Activated T-helper 1 cell treated with Interleukin-2 at 50 U/mL for 16 hours (primary cell): ENCODE data around the gene TPT1.
"Not testable (repeated sequence)": the region's sequence is repeated elsewhere in the genome, so short reads cannot be mapped to it uniquely, and the experiment has no call there.

Source experiments
- DNase-seq: peaks from one replicate; pipeline ENCODE4 v3.0.0-alpha.2; 2020; ENCODE audit warnings: low read depth

Gene TPT1

DNA sequence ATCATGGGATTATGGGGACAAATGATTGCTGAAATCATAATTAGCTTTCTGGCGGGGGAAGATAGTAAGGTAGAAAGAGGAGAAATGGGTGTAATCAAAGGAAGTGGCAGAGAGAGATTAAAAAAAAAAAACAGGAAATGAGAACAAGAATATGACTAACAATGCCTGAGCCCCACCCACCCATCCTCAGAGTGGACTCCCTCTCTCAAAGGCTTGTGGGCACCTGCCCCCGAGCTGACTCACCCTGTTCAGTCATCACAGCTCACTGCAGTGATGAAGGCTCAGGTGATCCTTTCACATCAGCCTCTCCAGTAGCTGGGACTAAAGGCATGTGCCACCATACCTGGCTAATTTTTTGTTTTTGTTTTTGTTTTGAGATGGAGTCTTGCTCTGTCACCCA lies 26.4 kb upstream of the TPT1 start:
- peak; percentile 84 for DNase-seq

DNA sequence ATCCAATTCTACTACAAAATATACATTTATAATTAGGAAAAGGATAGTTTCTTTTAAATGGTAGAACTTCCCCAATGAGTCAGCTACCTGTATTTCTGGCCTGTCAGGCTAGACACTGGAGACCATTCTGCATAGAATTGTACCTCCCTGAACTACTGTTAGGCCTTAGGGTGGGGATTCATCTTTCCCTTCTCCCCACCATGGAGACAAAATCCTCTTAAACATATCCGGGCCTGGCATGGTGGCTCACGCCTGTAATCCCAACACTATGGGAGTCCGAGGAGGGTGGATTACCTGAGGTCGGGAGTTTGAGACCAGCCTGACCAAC lies 24.5 kb upstream of the TPT1 start:
- no peak for DNase-seq

DNA sequence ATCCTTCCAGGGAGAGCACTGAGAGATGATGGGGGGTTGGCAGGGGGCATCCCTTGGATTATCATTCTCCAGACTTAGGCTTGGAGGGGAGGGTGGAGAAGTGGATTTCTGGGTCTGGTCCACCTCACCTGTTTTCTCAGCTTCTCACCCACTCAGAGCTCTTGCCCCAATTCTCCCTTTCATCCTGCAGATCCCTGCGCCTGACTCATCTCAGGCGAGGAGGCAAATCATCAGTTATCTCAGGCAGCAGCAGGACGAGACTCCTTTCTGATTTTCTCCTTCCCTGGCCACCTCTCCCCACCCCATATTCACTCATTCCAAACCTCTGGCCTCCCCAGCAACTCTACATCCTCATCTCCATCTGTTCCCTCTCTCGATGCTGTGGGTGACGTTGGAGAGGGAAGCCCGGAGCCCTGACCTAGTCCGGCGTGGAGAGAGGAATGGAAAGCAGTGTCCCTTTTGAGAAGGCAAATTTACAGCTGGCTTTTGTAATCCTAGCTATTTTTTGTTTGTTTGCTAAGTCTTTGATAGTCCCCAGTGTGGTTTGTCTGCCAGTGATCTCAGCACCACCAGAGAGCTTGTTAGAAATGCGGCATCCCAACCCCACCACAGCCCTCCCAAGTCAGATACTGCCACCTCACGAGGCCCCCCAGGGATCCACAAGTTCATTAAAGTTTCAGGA lies 24.0 kb upstream of the TPT1 start:
- DNase-seq, result no peak

DNA sequence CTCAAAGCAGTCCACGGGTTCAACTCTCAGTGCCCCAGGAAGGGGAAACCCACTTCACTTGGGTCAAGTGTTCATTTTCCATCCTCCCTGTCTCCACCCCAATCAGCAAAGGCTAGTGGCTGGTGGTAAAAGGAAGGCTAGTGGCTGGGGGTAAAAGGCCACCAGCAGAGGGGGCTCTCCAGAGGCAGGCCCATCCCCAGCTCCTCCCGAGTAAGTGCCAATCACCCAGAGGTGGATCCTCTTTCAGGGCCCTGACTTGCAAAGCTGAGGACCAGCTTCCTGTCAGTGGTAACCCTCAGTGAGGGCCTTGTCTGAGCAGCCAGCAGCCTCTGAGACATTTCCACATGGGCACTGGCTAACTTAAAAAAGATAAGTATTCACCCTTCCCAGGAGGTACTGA lies 22.0 kb upstream of the TPT1 start:
- DNase-seq, result no peak

DNA sequence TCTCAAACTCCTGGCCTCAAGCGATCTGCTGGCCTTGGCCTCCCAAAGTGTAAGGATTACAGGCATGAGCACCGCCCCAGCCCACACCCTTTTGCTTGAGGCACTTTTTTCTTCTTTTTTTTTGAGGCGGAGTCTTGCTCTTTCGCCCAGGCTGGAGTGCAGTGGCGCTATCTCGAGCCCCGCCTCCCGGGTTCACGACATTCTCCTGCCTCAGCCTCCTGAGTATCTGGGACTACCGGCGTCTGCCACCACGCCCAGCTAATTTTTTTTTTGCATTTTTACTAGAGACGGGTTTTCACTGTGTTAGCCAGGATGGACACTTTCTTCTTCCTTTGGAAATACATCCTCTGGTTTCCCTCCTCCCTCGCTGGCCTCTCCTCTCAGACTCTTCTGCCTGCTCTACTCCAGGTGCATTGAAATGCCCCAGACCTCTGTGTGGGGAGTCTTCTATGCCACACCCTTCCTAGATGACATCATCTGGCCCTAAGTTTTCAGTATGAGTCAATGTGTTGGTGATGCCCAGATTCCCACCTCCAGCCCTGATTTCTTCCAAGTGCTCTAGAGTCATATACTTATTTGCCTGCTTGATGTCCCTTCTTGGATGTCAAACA lies 20.7 kb upstream of the TPT1 start:
- DNase-seq, result no peak

DNA sequence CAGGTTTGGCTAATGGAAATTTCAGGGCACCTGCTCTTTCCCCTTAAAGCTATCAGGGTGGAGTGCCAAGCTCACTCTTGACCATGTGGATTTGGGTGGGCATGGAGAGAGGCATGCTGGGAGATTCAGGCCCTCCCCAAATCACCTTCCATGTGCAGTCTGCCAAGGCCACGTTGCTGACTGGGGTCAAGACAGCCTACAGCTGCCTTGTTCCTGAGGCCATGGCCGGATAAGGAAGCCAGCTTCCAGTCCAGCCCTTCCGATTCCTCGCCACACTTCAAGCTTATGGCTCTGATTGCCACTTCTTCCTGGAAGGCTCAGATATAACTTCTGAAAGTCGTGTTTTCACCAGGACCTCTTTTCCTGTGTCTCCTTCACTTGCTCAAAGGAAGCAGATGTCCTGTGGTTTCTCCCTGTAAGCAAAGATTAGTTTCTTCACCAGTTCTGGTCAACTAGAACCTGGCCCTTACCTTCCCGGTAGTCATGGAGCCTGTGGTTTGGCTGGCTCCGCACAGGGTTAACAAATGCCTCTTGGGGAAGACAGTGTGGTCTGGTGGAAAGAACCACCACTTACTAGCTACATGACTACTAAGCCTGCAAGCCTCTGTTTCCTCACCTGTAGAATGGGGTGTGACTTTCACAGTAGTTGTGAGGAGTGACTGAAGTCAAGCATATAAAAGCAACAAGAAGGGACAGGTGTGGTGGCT lies 16.1 kb upstream of the TPT1 start:
- no peak for DNase-seq

DNA sequence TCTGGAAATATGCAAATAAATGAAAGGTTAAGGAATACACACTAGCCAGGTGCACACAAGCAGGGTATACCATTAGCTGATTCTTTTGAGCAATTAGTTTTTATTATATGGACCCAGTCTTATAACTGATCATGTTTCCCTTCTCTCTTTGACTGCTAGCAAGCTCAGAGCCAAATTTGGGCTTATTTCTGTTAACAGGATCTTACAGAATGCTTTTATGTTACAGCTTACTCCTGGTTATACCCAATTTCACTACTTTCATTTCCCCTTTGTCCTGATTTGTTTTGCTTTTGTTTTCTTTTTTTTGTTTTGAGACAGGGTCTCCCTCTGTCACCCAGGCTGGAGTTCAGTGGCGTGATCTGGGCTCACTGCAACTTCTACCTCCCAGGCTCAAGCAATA lies 12.9 kb upstream of the TPT1 start:
- DNase-seq, result no peak

DNA sequence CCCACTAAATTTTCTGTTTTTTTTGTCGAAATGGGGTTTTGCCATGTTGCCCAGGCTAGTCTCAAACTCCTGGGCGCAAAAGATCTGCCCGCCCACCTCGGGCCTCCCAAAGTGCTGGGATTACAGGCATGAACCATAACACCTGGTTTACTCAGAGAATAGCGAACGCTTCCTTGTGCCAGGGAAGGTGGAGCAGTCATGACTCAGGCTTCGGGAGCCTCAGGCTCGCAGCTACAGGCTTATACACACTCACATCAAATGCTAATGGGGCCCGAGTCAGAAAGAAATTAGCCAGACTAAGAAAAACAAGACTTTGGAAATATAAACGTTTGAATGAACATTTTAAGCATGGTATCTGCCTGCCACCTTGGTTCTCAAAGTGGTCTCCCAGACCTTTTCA lies 11.0 kb upstream of the TPT1 start:
- DNase-seq, result no peak

DNA sequence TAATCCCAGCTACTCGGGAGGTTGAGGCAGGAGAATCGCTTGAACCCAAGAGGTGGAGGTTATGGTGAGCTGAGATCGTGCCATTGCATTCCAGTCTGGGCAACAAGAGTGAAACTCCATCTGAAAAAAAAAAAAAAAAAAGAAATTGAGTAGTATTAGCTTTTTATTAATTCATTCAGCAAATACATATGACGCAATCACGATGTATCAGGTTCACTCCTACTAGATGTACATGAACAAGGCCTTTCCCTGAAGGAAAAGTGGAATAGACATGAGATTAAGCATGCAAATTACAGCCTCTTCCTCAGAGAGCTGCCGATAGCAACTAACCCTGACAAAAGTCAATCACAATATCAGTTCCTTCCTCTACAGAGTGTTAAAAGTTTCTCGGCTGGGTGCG lies 9.2 kb upstream of the TPT1 start:
- DNase-seq, result no peak

DNA sequence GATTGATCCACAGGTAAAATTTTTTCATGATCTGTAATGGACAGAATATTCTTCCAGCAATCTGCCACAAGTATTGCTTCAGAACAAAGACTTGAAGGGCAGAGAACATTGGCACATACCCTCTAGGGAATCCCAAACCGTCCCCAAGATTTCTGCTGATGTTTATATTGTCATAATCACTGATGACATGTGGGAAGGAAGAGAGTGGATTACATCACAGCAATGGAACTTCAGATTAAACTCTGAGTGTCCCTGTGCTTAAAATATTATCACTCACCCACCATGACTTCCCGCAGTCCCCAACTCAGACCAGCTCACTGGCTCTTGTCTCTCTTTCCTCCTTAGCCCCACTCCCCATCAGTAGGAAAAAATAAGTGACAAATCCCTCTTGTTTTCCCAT lies 8.5 kb upstream of the TPT1 start:
- no peak for DNase-seq

DNA sequence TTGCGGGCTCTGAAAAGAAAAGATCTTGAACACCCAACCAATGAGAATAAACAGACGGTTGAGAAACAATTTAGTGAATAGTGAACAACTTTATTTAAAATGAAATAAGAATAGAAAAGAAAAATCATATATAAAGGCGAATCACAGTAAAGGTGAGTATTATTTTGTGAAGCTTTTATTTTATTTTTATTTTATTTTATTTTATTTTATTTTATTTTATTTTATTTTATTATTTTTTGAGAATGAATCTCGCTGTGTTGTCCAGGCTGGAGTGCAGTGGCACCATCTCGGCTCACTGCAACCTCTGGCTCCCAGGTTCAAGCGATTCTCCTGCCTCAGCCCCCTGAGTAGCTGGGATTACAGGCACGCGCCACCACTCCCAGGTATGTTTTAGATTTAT lies 3.1 kb upstream of the TPT1 start:
- DNase-seq, result not testable (repeated sequence)

DNA sequence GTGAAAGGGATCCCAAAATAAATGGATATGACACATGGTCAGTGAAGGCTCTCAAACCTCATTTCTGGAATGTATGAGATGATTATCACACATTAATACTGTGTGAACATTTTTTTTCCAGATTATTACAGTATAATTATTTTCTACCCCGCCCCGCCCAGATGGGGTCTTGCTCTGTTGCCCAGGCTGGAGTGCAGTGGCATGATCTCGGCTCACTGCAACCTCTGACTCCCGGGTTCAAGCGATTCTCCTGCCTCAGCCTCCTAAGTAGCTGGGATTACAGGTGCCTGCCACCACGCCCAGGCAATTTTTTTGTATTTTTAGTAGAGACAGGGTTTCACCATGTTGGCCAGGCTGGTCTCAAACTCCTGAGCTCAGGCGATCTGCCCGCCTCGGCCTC lies 2.1 kb upstream of the TPT1 start:
- DNase-seq, result not testable (repeated sequence)

DNA sequence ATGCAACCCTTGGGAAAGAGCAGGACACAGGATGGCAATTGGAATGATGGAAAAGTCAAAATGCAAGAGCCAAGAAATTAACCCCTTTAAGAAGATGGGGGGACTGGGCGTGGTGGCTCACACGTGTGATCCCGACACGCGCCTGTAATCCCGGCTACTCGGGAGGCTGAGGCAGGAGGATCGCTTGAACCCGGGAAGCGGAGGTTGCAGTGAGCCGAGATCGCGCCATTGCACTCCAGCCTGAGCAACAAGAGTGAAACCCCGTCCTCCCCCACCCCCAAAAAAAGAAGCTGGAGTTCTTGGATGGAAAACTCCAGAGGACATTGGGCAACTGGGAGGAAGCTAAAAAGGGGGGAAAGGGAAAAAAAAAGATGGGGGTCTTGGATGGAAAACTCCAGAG lies 1.7 kb upstream of the TPT1 start:
- DNase-seq, result not testable (repeated sequence)

DNA sequence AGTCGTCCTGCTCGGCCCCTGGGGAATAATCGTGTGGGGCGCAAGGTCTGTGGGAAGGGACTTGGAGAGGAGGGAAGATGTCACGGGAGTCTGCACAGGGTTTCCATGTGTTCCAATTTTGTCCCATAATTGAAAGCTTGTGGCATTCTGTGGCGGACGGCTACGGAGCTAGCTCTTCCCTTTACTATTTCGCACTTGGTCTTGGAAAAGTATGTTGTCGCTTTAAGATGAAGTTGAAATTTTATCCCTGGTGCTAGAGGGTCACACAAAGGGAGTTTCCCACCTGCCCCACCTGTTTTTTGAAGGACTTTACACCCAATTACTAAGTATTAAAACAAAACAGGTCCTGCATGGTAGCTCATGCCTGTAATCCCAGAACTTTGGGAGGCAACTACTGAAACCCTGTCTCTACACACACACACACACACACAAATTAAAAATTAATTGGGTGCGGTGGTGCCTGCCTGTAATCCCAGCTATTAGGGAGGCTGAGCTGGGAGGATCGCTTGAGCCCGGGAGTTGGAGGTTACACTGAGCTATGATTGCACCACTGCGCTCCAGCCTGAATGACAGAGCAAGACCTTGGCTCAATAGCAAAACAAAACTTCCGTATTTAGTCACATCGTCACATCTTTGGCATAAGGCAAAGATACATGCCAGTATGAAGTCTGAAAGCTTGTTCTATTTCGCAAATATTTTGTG lies 967 bp upstream of the TPT1 start:
- no peak for DNase-seq

DNA sequence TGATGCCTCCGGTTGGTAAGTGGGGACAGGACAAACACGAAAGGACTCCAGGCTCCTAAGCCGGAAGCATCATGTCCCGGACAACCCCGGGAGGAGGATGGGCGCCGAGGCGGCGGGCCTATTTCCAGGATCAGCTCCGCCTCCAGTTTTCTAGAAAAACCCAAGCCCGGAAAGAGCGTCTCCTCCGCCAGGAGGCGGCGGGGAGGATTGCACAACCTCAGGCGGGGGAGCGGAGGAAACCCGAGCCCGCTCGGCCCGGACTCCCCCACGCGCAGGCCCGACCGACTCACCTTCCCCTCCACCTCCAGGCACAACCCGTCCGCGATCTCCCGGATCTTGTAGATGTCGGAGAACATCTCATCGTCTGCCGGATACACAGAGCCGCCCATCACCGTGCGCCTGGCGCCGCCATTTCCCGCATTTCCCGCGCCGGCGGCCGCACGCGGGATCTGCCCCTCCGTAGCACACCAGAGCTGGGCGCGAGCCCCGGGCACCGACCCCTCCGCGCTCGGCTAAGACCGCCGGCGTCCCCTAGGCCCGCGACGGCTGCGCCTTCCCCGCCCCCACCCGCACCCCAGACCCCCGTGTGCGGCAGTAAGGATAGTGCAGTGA lies 455 bp downstream of the TPT1 start:
- peak; percentile 73 for DNase-seq

DNA sequence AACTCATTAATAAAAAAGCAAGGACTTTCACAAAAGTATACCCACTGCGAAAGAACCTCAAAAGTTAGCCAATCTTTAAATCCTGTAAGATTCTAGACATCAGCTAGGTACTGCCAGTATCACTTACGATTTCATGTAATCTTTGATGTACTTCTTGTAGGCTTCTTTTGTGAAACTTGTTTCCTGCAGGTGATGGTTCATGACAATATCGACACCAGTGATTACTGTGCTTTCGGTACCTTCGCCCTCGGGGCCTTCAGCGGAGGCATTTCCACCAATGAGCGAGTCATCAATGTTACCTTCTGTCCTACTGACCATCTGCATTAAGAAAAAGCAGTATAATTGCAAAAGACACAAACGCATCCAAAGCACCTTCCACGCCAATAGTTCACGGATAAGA lies 1.1 kb downstream of the TPT1 start:
- DNase-seq, result no peak

DNA sequence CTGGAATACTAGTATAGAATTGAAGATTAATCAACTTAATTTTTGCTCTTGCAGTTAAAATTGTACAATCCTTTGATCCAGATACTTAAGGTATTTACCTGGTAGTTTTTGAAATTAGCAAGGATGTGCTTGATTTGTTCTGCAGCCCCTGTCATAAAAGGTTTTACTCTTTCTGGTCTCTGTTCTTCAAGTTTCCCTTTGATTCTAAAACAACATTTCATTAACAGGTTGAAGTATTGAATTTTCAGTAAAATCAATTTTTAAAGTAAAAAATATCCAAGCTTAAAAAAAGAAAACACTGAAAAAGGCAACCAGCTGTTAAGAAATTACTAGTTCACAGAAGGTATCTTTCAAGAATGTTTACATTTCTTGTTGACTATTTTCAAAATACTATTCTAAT lies 1.6 kb downstream of the TPT1 start:
- DNase-seq, result no peak

DNA sequence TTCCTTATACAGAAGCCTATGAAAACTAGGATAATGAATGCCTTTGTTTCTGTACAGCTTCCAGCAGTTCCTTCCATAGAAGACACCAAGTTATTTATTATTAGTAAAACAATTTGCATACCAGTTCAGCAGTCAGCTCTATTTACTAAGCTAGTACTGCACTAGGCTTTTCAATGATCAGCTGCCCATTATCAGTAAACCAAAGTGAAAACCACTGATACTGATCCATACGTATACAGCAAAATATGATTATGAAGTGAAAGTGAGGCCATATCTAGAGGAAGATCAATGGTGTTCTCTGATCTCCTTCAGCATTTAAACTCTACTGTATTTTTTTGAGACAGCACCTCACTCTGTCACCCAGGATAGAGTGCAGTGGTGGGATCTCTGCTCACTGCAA lies 3.2 kb downstream of the TPT1 start:
- DNase-seq, result no peak

DNA sequence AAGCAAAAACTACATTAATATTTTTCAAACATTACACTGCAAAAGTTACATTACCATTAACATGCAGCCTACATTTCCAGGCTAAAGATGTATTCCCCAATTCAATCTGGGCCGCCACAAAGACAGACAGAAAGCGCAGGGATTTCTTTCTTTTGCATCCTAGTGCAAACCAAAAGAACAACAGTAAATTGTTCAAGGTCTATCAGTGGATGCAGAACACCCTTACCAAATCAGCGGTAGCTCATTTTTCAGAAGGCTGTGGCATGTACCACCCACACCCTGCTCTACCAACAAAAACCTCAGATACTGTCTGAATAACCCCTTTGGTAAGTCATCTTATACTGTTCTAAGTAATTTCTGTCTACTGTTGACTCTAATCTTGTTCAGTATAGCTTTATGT lies 3.6 kb downstream of the TPT1 start:
- DNase-seq, result no peak

DNA sequence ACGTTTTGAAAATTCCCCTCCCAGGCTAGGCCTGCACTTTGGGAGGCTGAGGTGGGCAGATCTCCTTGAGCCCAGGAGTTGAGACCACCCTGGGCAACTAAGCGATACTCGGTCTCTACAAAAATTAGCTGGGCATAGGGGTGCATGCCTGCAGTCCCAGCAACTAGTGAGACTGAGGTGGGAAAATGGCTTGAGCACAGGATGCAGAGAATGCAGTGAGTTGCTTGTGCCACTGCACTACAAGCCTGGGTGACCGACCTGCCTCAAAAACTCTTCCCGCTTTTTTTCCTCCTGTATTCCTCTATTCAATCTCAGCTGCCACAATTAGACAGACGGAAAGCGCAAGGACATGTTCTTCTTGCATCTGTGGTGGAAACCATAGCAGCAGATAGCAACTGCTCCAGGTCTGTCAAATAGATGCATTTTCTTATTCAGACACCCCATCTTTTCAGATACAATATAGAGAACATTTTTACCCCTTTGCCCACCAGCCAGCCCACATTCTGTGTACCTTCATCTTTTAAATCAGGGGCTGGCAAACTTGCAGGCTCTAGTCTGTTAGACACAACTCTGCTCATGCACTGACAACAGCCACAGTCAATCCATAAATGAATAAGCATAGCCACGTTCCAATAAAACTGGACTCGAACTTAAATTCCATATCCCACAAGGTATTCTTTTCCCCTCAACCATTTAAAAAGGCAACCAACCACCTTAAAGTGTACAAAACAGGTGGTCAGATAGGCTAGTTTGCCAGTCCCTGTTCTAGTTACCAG lies 4.8 kb downstream of the TPT1 start:
- DNase-seq, result no peak

DNA sequence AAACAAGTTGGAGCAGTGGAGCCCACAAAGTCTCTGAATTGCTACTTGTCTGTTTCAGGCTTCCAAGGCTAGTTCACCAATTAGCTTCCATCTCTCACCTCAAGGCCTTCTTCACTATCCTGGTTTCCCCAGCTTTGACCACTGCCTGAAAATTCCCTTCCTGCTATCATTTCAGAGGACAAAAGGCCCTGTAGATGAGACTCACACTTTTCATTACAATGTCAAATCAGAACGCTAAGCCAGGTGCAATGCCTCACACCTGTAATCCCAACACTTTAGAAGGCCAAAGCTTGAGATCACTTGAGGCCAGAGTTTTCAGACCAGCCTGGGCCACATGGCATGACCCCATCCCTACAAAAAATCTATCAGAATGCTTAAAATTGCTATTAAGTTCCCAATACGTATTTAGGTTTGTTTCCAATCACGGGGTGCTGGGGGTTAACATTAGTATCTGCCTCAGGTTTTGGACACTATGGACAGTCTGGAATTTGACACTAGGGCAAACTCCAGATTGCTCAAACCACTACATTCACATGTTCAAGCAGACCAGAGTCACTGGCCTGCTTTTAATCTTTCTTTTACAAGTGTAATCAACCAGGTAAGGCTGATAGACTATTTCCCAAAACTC lies 5.5 kb downstream of the TPT1 start:
- no peak for DNase-seq
